ENCODE measurements around the gene CMYA5. TPM values are rescaled to one million over a fixed set of nuclear protein-coding genes. Genes with fewer than 3 reads are reported as not detected.

Gene CMYA5
- total and polyA plus RNA-seq, 2 experiments from 2014 or later, result 1.1 to 3.5 TPM

DNA sequence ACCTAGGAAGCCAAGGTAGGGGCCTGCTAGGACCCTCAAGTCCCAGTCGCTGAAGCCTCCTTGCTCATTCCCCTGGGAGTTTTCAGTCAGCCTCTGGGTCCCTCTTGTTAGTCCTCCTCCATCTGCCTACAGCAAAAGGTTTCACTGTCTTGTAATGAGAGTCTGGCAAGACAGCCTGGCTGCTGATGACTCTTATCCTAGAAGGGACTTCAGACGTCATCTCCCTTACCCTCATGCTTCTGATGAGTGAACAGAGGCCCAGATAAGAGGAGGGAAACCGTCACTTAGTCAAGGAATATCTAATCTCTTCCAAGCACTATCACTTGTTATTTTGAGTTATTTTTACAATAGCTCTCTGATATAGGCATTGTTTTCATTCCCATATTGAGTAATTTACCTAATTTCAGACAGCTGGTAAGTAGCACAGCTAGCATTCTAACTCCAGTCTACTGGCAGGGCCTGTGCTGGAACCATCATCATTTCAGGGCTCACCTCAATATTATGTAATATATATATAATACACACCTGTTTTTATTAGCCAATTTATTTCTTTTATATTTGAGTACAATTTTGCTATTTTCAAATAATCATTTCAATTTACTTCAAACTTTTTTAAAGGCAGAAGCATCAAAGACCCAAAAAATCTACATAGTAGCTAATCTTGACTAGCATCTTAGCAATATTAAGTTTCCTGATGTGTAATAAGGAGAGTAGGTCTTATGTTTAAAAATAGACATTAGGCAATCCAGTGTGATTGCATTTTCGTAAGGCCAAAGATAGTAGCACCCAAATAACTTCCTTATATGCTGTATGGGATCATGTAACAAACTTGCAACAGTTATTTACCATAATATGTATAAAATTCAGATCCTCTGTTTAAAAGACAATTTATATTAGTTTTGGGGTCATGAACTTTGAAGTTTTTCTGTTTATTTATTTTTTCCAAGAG, 7.9 kb downstream of the CMYA5 start:
- 87% methylated on average over 4 of the region's 4 CpGs for WGBS (ENCODE audit: low lambda C conversion rate, missing lambda C conversion rate)
- TF ChIP-seq EZH2phosphoT487 (IDR thresholded peaks at IDR 0.05; ENCODE audit: low read depth, severe bottlenecking, unreplicated experiment) (no peak), CTCF (IDR thresholded peaks at IDR 0.05; ENCODE audit: poor library complexity) (no peak), EZH2 (IDR thresholded peaks at IDR 0.05; ENCODE audit: borderline replicate concordance) (no peak)
- H3K9me2 ChIP-seq (replicated peaks; ENCODE audit: insufficient read depth), result no peaks in the 10 kb centered on the region
- H3K36me3 ChIP-seq (replicated peaks; ENCODE audit: insufficient read depth, low read depth), result no peaks in the 10 kb centered on the region
- H3K9me3 ChIP-seq (ENCODE audit: low read depth), result no peaks in the 10 kb centered on the region
- H3K4me1 ChIP-seq (ENCODE audit: insufficient read depth), result no peaks in the 10 kb centered on the region
- no peak overlapping the region for H3K27ac ChIP-seq
- H4K20me1 ChIP-seq (ENCODE audit: insufficient read depth, poor library complexity, severe bottlenecking), result no peaks in the 10 kb centered on the region
- no peaks in the 10 kb centered on the region for H3K27me3 ChIP-seq
- no peak overlapping the region for H3K4me3 ChIP-seq
- no peak overlapping the region for H2AFZ ChIP-seq
- H3K79me2 ChIP-seq, result no peaks in the 10 kb centered on the region
- no peak overlapping the region for H3K4me2 ChIP-seq
- DNase-seq (ENCODE audit: low spot score), result peak; percentile 12

GRCh38 chr5:79699763-79700400, 10.2 kb downstream of the CMYA5 start:
- Histone ChIP-seq H3K4me1 (ENCODE audit: insufficient read depth) (no peaks in the 10 kb centered on the region), H3K79me2 (no peaks in the 10 kb centered on the region), H2AFZ (no peak overlapping the region), H3K9me3 (ENCODE audit: low read depth) (no peaks in the 10 kb centered on the region), H3K27ac (peak overlapping the region; percentile 5), H3K9me2 (replicated peaks; ENCODE audit: insufficient read depth) (no peaks in the 10 kb centered on the region), H3K4me2 (no peak overlapping the region), H3K36me3 (replicated peaks; ENCODE audit: insufficient read depth, low read depth) (no peaks in the 10 kb centered on the region), H3K27me3 (no peaks in the 10 kb centered on the region), H4K20me1 (ENCODE audit: insufficient read depth, poor library complexity, severe bottlenecking) (no peaks in the 10 kb centered on the region), H3K4me3 (no peak overlapping the region)
- no peak for DNase-seq (ENCODE audit: low spot score)
- WGBS (ENCODE audit: low lambda C conversion rate, missing lambda C conversion rate), result 86% methylated on average over 4 of the region's 4 CpGs
- TF ChIP-seq CTCF (IDR thresholded peaks at IDR 0.05; ENCODE audit: poor library complexity) (no peak), EZH2 (IDR thresholded peaks at IDR 0.05; ENCODE audit: borderline replicate concordance) (no peak), EZH2phosphoT487 (IDR thresholded peaks at IDR 0.05; ENCODE audit: low read depth, severe bottlenecking, unreplicated experiment) (no peak)

DNA sequence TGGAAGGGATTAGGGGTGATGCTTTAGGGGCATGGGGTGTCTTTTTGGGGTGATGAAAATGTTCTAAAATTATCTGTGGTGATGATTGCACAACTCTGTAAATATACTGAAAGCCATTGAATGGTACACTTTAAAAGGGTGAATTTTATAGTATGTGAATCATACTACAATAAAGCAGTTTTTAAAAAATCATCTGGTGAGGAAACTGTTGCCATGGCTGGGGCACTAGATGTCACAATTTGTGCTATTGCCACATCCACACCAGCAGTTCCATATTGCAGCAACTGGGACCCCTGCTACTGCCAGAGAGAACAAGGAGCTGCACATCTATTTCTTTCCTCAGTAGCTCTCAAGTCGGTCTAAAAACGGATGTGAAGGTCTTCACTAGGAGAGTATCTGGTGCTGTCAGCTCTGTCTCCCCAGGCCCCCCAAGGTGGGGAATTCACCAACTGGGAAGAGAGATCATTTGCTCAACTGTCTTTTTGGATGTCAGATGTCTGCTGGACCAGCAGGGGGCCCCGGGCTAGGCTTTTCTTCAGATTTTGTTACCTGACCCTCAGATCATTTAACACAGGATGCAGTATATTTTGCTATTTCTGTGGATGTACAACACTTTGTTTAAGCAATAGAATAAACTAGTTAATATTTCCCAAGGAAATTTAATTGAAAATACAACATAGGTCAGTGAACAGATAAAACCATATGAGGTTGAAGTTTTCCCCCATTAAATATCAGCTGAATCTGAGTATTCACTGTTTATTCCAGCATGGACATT, 13.2 kb downstream of the CMYA5 start:
- no peak for TF ChIP-seq EZH2phosphoT487 (IDR thresholded peaks at IDR 0.05; ENCODE audit: low read depth, severe bottlenecking, unreplicated experiment)
- peak; percentile 40 for TF ChIP-seq CTCF (IDR thresholded peaks at IDR 0.05; ENCODE audit: poor library complexity)
- no peak overlapping the region for H3K4me2 ChIP-seq
- H2AFZ ChIP-seq, result no peak overlapping the region
- peak; percentile 29 for DNase-seq (ENCODE audit: low spot score)
- no peaks in the 10 kb centered on the region for H3K79me2 ChIP-seq
- no peaks in the 10 kb centered on the region for H3K9me2 ChIP-seq (replicated peaks; ENCODE audit: insufficient read depth)
- H4K20me1 ChIP-seq (ENCODE audit: insufficient read depth, poor library complexity, severe bottlenecking), result no peaks in the 10 kb centered on the region
- H3K36me3 ChIP-seq (replicated peaks; ENCODE audit: insufficient read depth, low read depth), result no peaks in the 10 kb centered on the region
- no peak overlapping the region for H3K27ac ChIP-seq
- no peak overlapping the region for H3K4me3 ChIP-seq
- no peaks in the 10 kb centered on the region for H3K27me3 ChIP-seq
- H3K4me1 ChIP-seq (ENCODE audit: insufficient read depth), result no peaks in the 10 kb centered on the region
- no peaks in the 10 kb centered on the region for H3K9me3 ChIP-seq (ENCODE audit: low read depth)
- WGBS (ENCODE audit: low lambda C conversion rate, missing lambda C conversion rate), result 52% methylated on average over 3 of the region's 3 CpGs
